Right lobe of liver (tissue), 4 donors: ENCODE results near the gene SERINC2.

ENCODE experiments used
- CTCF ChIP-seq, 4 donors: fragments of 200-600 bp in 3 of 4; fragments of 450-650 bp in 1 of 4; IDR thresholded peaks; one replicate each; pipeline versions ENCODE4 v1.5.1 to v1.8.0; 2016 to 2022; ENCODE audit warnings: antibody characterized with exemption in 4 of 4, mild to moderate bottlenecking in 2 of 4
- POLR2A ChIP-seq: fragments of 450-650 bp; IDR thresholded peaks from one replicate; pipeline ENCODE4 v1.6.1; 2017; ENCODE audit warnings: antibody characterized with exemption, mild to moderate bottlenecking
- donor health status: DM: no; HTN: no; CAD: no.
- donor health status: DM: no; HTN: no; CAD: no.
- donor health status: DM: no; HTN: yes; CAD: no.

- TF ChIP-seq CTCF (IDR thresholded peaks at IDR 0.05) (peak; percentile 83 to 93 (median 88)), POLR2A (no peak)
Measured at GRCh38 chr1:31394584-31395193, 18.3 kb upstream of the SERINC2 start.
